Fibroblast of the conjunctiva (primary cell): ENCODE data around the gene MTG2.

Experiments
- DNase-seq: peaks from one replicate; pipeline ENCODE4 v3.0.0-alpha.2; 2010; ENCODE audit warnings: low read depth

The MTG2 gene

DNA sequence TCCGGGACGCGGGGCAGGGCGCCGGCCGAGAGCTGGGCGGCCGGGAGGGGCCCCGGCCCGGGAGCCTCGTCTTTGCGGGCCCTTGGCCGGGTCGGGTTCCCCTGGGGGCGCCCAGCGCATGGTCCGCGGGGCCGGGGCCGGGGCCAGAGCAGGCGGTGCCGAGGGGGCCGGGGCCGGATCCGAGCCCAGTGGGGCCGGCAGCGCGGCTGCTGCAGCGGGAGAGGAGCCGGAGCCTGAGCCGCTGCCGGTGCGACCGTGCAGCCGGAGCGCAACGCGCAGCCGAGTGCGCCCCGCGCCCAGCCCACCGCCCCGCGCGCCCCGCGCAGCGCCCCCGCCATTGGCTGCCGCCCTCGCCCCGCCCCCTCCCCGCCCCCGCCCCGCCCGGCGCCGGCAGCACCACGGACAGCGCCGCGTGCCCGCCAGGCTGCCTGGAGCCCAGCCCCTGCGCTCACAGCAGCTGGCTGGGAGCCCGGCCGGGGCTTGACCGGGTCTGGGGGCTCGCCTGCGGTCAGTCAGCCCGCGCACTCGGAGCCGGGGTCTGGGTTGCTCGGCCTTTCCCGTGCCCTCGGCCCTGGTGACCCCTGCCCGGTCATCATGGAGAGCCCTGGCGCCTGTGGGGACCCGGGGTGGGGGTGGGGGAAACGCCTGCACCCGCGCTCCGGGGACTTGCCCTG, 37.3 kb downstream of the MTG2 start, which contains the start of gene HRH3:
Gene HRH3 (minus strand): TSS at position 287 of the 674 bp plus-strand sequence. CDS start 308 bp downstream, outside the sequence.
- DNase-seq, result no peak

DNA sequence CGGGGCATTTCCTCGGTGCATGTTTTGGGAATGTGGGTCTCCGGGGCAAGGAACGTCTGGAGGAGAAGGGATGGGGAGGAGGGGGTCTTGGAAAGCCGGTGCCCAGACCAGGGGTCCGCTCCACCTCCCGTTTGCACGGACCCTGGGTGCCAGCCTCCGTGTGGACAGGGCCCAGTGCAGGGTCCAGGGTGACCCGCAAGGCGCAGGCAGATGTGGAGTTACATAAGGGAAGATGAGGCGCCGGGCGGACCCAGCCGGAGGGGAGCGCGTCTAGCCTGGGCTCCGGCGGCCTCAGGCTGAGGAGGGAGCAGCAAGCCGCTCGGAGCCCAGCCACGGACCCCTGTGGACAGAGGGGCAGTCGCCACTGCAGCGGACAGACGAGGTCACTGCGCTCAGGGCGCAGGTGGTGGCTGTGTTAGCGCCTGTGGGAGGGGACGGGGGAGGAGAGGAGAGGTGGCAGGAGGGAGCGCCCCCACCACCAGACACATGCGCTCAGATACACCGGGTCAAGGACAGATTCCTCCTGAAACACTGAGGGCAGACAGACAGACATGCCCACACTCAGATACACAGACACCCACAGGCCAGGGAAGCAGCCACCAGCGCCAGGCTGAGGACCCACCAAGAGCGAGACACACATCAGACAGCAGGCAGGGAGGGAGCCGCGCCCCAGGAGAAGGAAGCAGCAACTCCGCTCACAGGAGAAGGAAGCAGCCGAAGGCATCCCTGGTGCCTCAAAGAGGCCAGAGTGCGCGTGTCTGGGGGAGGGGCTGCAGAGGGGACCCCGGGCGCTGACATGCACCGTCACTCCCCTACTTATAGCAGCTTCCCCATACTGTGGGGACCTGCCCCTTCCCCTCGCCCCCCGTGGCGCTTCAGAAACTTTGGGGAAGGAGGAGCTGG, 38.1 kb downstream of the MTG2 start:
- no peak for DNase-seq

DNA sequence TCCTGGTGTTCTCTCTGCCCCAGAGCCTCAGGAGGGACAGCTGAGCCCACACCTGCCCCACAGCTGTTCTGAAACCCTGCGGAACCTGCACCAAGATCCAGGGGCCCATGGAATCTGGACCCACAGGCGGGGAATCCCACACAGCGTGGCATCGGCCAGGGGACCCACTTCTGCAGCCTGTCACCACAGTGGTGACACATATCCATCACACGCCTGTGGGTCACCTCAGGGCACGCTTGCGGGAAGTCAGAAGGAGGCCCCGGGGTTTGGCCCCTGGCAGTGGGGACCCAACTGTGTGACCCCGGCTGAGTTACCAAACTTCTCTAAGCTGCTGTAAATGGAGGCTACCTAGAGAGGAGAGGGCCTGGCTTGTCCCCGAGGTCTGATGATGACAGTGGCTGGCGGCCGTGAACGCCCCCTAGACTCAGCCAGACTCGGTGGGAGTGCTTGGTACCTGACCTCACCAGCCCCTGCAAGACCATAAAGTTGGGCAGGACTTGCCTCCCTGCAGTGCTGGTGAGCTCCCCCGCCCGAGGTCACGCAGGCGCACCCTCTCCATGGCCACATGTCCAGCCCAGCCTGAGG, 39.5 kb downstream of the MTG2 start:
- DNase-seq, result no peak

DNA sequence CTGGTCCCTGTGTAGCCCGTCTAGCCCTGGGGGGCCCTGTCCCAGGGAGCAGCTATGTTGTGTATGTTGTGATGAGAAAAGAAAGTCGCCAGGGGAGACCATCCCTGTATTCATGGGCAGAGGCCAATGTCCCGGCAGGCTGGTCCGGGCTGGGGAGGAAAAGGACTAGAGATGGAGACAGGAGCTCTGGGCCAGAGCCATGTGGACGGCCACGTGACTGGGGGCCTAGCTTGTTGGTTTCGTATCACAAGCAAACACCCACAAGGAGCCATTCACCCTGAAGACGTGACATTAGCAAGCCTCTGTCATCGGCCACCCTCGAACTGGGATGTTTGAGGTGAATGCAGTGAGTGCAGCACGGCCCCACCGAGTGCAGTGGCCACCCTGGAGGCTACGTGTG, 40.1 kb downstream of the MTG2 start:
- DNase-seq, result no peak

DNA sequence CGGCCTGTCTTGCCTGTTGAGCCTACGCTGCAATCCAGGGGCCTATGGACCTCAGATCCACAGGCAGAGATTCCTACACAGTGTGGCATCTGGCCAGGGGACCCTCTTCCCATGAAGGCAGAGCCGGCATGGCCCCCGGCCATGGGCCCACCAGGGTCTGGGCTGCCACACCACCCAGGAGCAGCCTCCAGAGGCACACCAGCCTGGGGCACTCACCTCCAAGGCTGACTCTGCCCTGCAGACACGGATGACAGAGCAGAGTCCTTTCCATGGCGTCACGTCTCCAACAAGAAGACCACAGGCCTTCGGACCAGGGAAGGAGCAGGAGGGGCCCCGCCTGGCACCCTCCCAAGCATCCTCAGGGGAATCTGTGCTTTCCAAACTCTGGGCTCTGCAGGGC, 40.7 kb downstream of the MTG2 start:
- DNase-seq, result no peak

DNA sequence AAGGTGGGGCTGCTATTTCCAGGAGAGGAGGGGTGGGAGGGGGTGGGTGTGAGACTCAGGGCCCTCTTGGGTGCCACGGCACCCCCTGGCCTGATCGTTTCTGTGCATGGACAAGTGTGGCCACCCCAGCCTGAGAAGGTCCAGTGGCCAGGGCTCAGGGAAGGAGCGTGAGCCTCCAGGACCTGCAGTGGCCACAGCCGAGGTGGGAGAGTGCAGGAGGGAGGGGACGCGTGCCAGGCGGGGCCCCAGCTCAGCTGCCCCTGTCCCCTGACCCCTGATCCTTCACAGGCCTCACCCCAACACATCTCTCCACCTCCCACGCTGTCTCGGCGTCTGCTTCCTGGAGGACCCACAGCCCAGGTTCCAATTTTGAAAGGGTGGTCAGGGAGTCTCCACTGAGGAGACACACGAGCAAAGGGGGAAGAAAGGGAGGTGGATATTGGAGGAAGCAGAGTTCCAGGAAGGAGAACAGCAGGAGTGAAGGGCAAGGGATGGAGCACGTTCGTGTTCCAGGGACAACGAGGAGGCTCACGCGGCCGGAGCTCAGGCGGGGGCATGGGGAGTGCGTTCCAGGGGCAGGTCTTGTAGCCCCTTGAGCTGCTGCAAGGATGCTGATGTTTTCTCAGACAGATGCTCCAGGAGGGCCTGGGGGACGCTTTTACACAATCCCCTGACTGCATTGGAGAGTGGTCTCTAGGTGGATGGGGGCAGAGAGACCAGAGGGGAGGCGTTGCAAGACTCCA, 41.5 kb downstream of the MTG2 start:
- DNase-seq, result no peak

DNA sequence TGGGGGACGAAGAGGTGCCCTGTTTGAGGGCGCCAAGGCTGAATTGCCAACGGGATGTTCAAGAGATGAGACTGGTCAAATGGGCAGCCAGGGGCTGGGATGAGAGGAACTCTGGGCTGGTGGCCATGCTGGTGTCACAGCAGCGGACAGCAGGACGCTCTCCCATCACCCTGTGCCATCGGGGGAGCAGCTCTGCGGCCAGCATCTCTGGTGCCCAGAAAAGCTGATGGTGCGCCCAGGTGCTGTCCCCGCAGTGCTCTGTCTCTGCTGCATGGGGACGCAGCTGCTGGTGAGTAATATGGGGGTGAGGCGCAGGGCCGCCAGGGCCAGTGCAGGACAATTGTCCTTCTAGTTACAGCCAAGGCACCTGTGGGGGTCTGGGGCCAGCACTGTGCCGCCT, 42.2 kb downstream of the MTG2 start:
- DNase-seq, result no peak

DNA sequence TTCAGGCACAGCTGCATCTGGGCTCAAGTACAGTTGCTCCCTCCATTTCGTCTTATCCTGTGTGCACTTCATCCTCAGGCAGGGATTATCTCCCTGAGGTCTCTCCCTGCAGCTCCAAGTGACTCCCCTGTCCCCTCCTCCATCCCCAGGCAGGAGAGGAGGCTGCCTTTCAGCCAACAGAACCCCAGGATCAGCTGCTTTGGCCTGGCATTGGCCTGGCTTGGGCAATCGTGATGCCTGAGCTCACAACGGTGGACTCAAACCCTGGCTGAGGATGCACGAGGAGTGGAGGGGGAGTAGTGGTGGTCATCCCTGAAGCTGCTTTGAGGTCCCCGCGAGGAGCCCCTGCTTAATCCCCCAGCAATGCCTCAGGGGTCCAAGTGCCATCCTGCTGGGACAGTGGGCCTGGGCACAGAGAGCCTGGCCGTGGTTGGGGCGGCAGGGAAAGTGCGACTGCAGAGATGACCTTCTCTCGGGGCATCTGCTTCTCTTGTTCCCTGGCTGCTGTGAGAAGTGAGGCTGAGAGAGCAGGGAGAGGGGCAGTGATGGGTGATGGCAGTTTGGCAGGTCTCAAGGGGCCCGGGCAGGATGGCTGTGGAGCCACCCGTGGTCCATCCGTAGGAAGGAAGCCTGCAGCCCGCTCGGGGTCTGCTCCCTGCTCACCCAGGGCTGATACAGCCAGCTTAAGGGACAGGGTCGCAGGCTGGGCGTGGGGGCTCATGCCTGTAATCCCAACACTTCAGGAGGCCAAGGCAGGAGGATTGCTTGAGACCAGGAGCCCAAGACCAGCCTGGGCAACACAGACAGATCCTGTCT, 43.2 kb downstream of the MTG2 start:
- no peak for DNase-seq

DNA sequence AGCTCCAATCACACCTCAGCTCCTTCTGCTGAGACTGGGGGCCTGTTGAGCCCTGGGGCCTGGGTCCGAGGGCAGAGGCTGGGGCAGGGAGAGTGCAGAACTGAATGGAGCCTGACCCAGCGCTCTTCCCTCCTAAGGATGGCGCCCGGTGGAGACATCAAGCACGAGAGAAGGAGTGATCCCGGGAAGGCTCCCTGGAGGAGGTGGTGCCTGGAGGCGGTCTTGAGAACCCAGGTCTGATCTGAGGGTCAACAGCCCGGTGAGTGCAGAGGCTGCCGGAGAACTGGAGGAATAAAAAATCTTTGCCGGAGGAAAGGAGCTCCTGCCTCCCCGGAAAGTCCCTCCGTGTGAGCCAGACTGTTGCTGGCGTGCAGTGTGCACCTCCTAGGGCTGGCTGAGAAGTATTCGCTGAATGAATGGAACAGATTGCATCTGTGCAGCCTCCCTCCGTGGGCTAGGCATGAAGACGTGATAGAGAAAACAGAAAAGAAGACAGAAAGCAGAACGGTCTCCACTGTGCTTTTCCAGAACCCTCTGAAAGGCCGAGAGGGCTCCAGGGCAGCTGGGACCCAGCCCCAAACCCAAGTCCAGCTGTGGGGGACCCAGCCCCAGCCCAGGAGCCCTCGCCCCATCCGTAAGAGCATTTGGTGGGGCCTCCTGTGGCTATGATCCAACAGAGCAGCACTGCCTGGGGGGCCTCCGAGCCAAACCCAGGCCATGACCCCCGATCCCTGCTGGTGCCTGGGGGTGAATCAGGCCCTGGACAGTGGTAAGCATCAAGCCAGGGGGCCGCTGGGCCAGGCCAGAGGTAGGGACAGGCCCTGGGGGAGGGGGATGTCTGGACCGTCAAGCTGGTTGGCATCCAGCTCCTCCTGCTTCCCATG, 44.1 kb downstream of the MTG2 start:
- no peak for DNase-seq

DNA sequence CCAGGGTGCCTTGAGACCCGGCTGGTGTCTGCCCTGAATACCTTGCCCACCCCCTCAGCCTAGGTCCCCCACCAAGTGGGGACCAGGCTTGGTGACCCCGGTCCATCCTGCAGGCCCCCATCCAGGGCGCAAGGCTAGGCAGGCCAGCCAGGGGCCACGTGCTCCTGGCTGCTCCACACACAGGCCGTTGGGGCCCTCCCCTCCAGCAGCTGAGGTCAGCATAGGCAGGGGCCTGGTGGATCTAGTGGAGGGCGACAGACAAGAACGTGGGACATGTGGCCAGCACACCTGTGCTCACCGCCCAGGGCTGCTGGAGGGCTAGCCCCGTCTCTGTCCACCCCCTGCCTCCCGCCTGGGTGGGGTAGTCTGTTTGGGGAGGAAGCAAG, 44.8 kb downstream of the MTG2 start:
- DNase-seq, result no peak

DNA sequence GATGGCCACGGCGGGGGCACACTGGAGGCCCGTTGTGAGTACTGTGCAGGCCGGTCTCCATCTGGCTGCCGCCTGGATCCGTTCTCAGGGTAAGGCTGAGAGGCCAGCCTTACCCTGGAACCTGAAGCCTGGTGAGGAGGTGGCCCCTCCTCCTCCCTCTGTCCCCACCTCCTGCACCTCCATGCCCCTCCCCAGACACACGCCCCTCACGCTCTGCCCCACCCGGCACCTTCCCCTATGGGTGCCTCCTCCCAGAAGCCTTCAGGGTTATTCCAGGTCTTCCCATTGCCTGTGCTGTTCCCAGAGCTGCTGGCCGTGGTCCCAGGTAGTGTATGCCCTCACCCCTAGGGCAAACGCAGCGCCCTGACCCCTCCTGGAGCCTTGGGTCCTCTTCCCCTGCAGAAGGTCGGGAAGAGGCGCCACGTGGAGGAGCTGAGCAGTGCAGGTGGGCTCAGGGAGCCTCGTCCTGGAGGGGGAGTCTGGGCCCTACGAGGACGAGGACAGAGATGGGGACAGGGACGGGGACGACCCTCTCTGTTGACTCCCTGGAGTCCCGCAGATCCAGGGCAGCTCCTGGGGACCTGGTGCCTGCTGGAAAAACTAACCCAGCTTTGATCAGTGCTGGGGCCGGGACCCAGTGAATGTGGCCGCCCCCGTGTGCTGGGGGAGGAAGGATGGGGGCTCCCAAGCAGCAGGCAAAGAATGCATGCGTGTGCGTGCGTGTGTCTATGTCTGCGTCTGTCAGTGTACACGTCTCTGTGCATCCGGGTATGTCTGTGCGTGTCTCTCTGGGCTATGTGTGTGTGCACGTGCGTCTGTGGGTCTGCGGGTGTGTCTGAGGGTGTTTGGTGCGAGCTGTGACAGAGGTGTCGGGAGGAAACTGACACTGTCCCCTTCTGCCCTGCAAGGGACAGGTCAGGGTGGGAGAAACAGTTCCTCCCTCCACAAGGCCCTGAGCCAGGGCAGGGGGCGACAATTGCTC, 45.4 kb downstream of the MTG2 start:
- DNase-seq, result no peak

DNA sequence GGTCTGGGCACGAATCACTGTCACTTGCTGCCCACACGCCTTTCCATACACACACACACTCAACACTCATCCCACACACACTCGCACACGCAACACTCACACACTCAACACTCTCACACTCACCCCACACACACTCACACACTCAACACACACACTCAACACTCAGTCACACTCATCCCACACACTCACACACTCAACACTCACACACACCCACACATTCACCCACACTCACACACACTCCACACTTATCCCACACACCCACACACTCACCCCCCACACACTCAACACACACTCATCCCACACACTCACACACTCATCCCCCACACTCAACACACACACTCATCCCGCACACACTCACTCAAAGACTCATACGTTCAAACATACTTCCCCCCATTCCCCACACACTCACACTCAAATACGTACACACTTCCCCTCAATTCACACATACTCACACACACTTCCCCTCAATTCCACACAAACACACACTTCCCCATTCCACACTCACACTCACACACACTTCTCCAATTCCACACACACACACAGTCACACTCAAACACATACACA, 46.2 kb downstream of the MTG2 start:
- DNase-seq, result no peak

DNA sequence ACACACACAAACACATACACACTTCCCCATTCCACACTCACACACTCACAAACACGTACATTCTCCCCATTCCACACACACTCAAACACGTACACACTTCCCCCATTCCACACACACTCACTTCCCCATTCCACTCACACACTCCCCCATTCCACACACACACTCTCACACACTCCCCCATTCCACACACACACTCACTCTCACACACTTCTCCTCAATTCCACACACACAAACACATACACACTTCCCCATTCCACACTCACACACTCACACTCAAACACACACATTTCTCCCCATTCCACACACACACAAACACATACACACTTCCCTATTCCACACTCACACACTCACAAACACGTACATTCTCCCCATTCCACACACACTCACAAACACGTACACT, 46.8 kb downstream of the MTG2 start:
- DNase-seq, result no peak

DNA sequence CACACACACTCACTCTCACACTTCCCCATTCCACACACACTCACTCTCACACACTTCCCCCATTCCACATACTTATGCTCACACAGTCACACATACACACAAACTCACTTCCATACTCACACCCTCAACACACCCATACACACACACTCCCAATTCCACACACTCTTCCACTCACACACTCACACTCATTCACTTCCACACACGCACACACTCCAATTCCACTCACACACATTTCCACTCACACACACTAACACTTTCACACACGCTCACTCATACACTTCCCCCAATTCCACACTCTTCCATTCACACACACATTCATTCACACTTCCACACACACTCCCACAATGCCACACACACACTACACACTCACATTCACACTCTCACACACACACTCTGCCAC, 47.4 kb downstream of the MTG2 start:
- no peak for DNase-seq

DNA sequence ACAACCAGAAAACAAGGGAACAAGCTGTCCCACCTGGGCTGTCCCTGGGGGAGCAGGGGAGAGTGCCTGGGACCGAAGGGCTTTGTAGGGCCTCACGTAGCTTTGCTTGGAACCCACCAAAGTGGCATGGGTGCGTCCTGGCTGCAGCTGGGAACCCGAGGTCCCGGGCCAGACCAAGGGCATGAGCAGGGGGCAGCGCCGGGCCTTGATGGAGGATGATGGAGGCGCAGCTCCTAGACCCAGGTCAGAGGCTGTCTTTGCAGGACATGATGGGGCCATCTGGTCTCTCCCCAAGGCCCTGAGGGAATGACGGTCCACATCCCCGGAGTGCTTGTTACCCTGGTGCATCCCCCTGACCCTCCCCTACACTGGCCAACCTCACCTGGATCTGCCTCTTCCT, 47.9 kb downstream of the MTG2 start:
- no peak for DNase-seq

DNA sequence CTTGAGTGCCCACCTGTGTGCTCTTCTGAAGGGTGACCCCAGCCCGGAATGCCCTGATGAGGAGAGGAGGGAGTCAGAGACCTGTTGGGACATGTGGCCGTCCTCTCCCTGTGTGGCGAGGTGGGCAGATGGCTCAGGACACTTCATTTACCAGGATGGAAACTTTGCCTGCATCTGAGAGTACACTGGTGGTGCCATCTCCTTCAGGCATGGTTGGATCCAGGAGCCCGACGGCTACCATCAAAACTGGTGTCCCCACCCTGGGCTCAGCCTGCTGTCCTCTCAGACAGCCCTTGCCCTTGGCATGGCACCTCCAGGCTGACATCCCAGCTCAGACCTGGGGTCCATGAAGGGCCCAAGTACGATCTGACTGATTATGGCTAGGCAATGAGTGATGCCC, 48.5 kb downstream of the MTG2 start:
- DNase-seq, result no peak

DNA sequence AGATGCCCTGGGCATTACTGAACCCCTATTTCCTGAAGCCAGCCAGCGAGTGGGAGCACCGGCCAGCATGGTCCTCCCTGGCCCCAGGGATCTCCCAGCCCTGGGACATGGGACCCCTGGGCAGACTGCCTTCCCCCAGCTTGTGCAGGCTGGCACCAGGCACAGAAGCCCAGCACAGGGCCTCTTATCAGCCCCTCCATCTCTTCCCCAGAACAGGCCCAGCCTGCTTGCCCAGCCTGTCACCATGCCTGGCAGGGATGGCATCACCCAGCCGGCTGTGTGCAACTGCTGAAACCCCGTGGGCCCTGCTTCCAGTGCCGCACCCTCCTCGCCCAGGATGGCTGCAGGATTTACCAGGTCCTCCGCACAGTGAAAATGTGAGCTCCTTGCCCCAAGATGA, 49.4 kb downstream of the MTG2 start:
- DNase-seq, result no peak

DNA sequence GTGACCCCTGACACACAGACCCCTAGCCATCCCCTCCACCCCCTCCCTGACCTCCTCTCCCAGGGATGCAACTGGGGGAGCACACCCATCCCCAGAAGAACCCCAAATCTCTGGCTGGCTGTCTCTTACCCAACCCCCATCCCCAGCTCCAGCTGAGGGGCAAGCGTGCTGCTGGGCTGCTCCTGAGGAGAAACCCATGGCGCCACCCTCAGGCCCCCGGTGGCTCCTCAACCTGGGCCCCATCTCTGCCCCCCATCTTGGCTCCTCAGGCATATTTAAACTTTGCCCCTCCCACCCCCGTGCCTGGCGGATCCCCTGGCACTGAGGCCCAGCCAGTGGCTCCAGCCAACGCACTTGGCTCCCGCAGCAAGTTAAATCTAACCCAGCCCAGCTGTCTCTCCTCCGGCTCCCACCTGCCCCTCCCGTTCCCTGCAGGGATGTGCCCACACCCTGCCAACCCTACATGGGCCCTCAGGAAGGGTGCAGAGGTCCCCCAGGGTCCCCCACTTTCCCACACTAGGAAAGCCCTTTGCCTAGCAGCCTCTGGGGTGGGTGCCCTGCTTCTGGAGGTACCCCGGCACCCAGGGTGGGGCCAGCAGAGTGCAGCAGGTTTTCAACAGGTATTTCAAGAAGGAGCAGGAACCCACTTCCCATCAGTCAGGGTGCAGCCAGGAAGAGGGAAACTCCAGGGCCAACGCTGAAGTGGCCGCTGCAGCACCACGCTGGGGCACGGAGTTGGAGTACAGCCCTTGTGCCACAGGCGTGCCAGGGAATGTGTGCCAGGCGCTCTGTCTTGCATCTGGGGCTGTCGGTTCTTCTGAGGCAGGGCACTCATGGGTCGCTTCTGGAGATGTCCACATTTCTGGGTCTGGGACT, 50.2 kb downstream of the MTG2 start:
- no peak for DNase-seq
